Lung (tissue), 12 donors: ENCODE results near the gene MRPL54. TPM values are rescaled to one million over a fixed set of nuclear protein-coding genes. Genes with fewer than 3 reads are reported as not detected.

Experiments
- ATAC-seq: fragments of 200-7000 bp; cut with Tn5 transposase; one replicate; pipeline ENCODE4 v1.9.1; 2020; ENCODE audit warnings: moderate number of reproducible peaks; ENCODE audit not compliant: insufficient read depth, low FRiP score
- DNase-seq, 3 donors: peaks; one replicate each; pipeline ENCODE4 v3.0.0-alpha.2; 2013 to 2017
- H3K27ac ChIP-seq, 2 donors: one replicate each; pipeline ENCODE4 v1.5.1; 2013; ENCODE audit warnings: mild to moderate bottlenecking in 2 of 2, moderate library complexity in 2 of 2, control low read depth in 1 of 2, inconsistent platforms in 1 of 2, low read depth in 1 of 2, low read length in 1 of 2
- H3K27me3 ChIP-seq, 3 donors: one replicate each; pipeline ENCODE4 v1.5.1; 2013; ENCODE audit warnings: low read length in 2 of 3; ENCODE audit not compliant: control insufficient read depth in 3 of 3, insufficient read depth in 3 of 3
- H3K36me3 ChIP-seq, 4 donors: one replicate each; pipeline ENCODE4 v1.5.1; 2013; ENCODE audit warnings: low read length in 4 of 4, mild to moderate bottlenecking in 1 of 4, moderate library complexity in 1 of 4; ENCODE audit not compliant: control insufficient read depth in 4 of 4, insufficient read depth in 4 of 4
- H3K4me1 ChIP-seq, 5 donors: one replicate each; pipeline ENCODE4 v1.5.1; 2013; ENCODE audit warnings: low read length in 5 of 5, mild to moderate bottlenecking in 2 of 5, moderate library complexity in 1 of 5; ENCODE audit not compliant: control insufficient read depth in 5 of 5, insufficient read depth in 5 of 5
- H3K4me3 ChIP-seq: one replicate; pipeline ENCODE4 v1.5.1; 2013; ENCODE audit warnings: mild to moderate bottlenecking, control low read depth, moderate library complexity
- H3K9ac ChIP-seq, 2 donors: one replicate each; pipeline ENCODE4 v1.5.1; 2013; ENCODE audit warnings: low read length in 2 of 2, control low read depth in 1 of 2; ENCODE audit not compliant: insufficient read depth in 1 of 2
- H3K9me3 ChIP-seq, 4 donors: one replicate each; pipeline ENCODE4 v1.5.1; 2013; ENCODE audit warnings: low read length in 3 of 4, mild to moderate bottlenecking in 1 of 4, moderate library complexity in 1 of 4; ENCODE audit not compliant: control insufficient read depth in 4 of 4, insufficient read depth in 3 of 4
- WGBS, 2 donors: extraction: QIAGEN DNeasy Blood & Tissue Kit; methylation state at CpG; one replicate each; pipeline ENCODE4 v1.1.7; 2013; 5-methylcytosine and 5-hydroxymethylcytosine counted together
- polyA plus RNA-seq, 2 donors: library from polyadenylated mRNA; stranded (reverse); fragments of 200-250 nt; gene quantifications; one replicate each; pipeline ENCODE4 v1.2.1, GENCODE V29; 2013
- total RNA-seq, 2 donors: library from RNA; depleted of rRNA in 1 of 2; stranded (reverse); fragments of >200 nt in 1 of 2; gene quantifications; one replicate each; pipeline ENCODE4 v1.2.1, GENCODE V29; 2014 to 2021
- TF ChIP-seq, protein P1 (sequence below): IDR thresholded peaks from 2 replicates; pipeline ENCODE4 v1.5.1; 2012; ENCODE audit warnings: mild to moderate bottlenecking; ENCODE audit errors: control extremely low read depth, extremely low read depth
- donor health status: control.
- donor health status: control.
- donor health status: Bipolar disorder and iron deficiency.
- donor health status: healthy.
- donor health status: DM: yes; HTN: yes; CAD: no.

Gene MRPL54
- total and polyA plus RNA-seq, 4 donors = 28.9 to 137 (median 63.8) TPM

DNA sequence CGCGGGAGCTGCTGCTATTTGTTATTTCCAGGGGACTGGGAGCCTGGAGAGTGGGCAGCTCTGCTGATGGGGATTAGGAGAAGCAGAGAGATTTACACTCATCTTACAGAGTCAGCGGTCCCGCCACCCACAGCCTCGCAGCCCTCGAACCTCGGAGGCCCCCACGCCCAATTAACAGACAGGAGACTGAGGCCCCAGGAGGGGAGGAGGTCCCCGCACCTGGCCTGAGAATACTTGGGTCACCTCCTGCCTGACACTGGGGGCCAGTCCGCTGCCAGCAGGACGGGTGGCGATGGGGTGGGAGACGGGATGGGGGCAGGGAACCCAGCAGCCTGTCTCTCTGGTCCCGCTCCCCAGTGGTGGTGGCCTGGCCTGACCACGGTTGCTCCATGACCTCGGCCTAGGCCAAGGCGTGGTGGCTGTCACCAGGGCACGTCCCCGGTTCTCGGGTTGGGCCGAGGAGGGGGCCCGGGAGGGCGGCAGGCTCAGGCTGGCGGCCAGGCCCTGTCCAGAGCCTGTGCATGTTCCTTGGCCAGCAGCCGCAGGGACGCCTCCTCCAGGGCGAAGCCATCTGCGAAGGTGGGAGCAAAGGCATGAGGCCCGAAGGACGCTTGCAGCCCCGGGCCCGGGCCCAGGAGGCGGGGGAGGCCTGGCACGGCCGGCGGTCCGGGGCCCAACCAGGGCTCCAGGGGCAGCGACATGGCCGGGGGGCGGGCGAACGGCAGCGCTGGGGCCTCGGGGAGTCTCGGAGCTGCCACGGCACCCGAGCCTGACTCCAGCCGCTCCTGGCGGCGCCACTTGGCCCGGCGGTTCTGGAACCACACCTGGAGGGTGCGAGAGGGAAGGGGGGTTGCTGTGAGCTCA lies 7.9 kb downstream of the MRPL54 start:
- ATAC-seq = no peak

DNA sequence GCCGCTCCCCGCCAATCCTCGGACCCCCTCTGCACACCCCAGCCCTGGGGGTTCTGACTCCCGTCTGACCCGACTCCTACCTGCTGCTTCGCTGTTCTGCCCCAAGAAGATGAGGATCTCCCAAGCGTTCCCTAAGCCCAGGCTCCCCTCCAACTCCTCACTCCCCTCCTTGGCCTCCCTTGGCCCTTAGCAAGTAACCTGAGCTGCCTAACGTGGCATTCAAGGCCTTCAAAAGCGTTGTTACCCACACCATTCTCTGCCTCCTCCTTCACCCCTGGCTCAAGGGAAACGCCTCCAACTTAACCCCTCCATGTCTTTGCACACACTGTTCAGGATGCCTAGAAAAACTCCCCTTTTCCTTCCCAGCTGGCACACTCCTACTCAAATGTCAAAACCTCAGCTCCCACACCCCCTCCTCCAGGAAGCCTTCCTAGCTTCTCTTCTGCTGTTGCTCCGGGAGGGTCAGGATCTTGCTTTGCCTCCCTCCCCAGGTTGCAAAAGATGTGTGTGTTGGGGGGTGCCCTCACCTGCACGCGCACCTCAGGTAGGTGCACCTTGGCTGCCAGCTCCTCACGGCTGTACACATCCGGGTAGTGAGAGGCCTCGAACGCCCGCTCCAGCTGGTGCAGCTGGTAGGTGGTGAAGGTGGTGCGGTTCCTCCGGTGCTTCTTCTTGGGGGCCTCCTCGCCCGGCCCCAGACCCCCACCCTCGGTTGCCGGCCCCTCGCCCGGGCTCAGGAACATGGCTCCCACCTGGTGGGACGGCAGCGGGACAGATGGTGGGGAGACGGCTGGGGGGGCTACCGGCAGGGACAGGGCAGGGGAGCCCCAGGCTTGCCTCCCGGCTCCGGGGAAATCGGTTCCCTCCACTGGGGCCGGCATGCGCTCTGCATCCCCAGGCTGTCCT lies 8.8 kb downstream of the MRPL54 start:
- WGBS, 2 donors = 84 to 87% methylated on average over 33 to 35 of the region's 35 CpGs
- no peaks in the 10 kb centered on the region for H3K9me3 ChIP-seq
- H3K9ac ChIP-seq = no peak overlapping the region
- no peaks in the 10 kb centered on the region for H3K4me1 ChIP-seq
- no peak overlapping the region for H3K4me3 ChIP-seq
- TF ChIP-seq, protein P1, sequence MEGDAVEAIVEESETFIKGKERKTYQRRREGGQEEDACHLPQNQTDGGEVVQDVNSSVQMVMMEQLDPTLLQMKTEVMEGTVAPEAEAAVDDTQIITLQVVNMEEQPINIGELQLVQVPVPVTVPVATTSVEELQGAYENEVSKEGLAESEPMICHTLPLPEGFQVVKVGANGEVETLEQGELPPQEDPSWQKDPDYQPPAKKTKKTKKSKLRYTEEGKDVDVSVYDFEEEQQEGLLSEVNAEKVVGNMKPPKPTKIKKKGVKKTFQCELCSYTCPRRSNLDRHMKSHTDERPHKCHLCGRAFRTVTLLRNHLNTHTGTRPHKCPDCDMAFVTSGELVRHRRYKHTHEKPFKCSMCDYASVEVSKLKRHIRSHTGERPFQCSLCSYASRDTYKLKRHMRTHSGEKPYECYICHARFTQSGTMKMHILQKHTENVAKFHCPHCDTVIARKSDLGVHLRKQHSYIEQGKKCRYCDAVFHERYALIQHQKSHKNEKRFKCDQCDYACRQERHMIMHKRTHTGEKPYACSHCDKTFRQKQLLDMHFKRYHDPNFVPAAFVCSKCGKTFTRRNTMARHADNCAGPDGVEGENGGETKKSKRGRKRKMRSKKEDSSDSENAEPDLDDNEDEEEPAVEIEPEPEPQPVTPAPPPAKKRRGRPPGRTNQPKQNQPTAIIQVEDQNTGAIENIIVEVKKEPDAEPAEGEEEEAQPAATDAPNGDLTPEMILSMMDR = no peak
- no peak overlapping the region for H3K27ac ChIP-seq
- no peaks in the 10 kb centered on the region for H3K27me3 ChIP-seq
- ATAC-seq (no peak), DNase-seq (no peak)
- peaks cover 0 to 25% (median 0%) of the 10 kb centered on the region in 4 donors for H3K36me3 ChIP-seq

More for the DNA sequence above, 7.9 kb downstream of the MRPL54 start:
- no peak overlapping the region for H3K9ac ChIP-seq
- no peak overlapping the region for H3K4me3 ChIP-seq
- no peaks in the 10 kb centered on the region for H3K9me3 ChIP-seq
- no peaks in the 10 kb centered on the region for H3K4me1 ChIP-seq
- TF ChIP-seq, protein P1 = no peak
- no peak overlapping the region for H3K27ac ChIP-seq
- no peaks in the 10 kb centered on the region for H3K27me3 ChIP-seq
- no peak for DNase-seq
- peaks cover 0 to 25% (median 0%) of the 10 kb centered on the region in 4 donors for H3K36me3 ChIP-seq
- 84 to 85% methylated on average over 37 to 53 of the region's 53 CpGs for WGBS, 2 donors

DNA sequence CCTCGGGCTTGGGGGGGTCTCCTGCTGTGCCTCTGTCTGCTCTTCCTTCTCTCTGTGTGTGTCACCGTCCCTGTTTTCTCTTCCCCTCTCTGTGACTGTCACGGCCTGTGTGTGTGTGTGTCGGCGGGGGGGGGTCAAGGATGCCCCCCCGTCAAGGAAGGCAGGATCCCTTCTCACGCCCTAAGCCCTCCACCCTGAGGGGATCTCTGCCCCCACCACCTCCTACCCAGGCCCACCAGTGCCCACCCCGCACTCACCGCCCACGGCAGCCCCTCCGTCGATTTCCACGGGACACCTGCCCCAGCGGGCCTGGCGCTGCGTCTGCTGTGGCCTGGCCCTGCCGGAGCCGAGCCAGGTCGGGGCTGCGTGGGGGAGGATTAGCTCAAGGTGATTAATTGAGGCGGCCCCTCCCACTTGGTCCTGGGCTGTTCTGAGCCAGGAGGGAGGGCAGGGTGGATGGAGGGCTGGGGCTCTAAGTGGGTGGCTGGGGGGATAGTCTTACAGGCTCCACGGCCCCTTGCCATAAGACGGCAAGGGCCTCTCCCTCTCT lies 9.5 kb downstream of the MRPL54 start, which contains the start of gene RAX2:
Gene RAX2, minus strand, starts transcription at position 323 of the 550 bp plus-strand sequence. CDS start 486 bp downstream, outside the sequence.
- ATAC-seq = no peak

More for the DNA sequence above, 9.5 kb downstream of the MRPL54 start, which contains the start of gene RAX2:
- no peaks in the 10 kb centered on the region for H3K27me3 ChIP-seq
- no peak for DNase-seq
- 56 to 61% methylated on average over 23 of the region's 23 CpGs for WGBS, 2 donors
- H3K4me1 ChIP-seq = no peaks in the 10 kb centered on the region
- no peaks in the 10 kb centered on the region for H3K9me3 ChIP-seq
- peaks cover 0 to 18% (median 0%) of the 10 kb centered on the region in 4 donors for H3K36me3 ChIP-seq
- H3K27ac ChIP-seq = no peak within 1 kb of the TSS
- TF ChIP-seq, protein P1 = no peak
- H3K9ac ChIP-seq = no peak within 1 kb of the TSS
- no peak within 1 kb of the TSS for H3K4me3 ChIP-seq
